HepG2 (cell line): Measurements from ENCODE around the gene C11orf86. TPM values are rescaled to one million over a fixed set of nuclear protein-coding genes. Genes with fewer than 3 reads are reported as not detected.

Source experiments
- ATAC-seq: fragments of 200-7000 bp; cut with Tn5 transposase; 3 replicates; pipeline ENCODE4 v1.9.1; 2020; ENCODE audit warnings: mild to moderate bottlenecking, moderate library complexity
- BruUV-seq: library from RNA; stranded (reverse); fragments of 400-500 nt; replicated peaks from 2 replicates; lab custom pipeline; 2021; lab: Mats Ljungman, UMichigan
- CTCF ChIA-PET: fragments of 300-600 bp; formaldehyde crosslinking; extraction: SDS; loops from one replicate; lab custom pipeline; 2021; ENCODE audit warnings: low total read pairs, inconsistent platforms, low intra/inter-chr PET ratio; lab: Yijun Ruan, JAX
- POLR2A ChIA-PET: fragments of 350-600 bp; sonication (Branson Sonifier 250); formaldehyde crosslinking; loops from one replicate; lab custom pipeline; 2020; ENCODE audit warnings: antibody characterized with exemption, inconsistent platforms; lab: Yijun Ruan, JAX
- DNase-seq: peaks from one replicate; pipeline ENCODE4 v3.0.0-alpha.2; 2015; ENCODE audit warnings: low spot score
- FAIRE-seq: peaks from 3 replicates; lab custom pipeline; 2011; peaks lifted over from hg19 to GRCh38; lab: Jason Lieb, UNC
- H2AFZ ChIP-seq: one replicate; pipeline ENCODE4 v1.6.1; 2011; ENCODE audit warnings: low read length, inconsistent platforms
- H3K27ac ChIP-seq: fragments of 300-600 bp; 3 replicates; pipeline ENCODE4 v1.8.0; 2011; ENCODE audit warnings: mixed run types, mild to moderate bottlenecking, mixed read lengths, low read length, inconsistent platforms; ENCODE audit not compliant: insufficient read depth; ENCODE audit errors: extremely low read length
- H3K27me3 ChIP-seq, 2 experiments: fragments of 200-600 bp in 1 of 2; 2 replicates in 1 of 2; 3 replicates in 1 of 2; pipeline versions ENCODE4 v1.6.0 to v1.8.0; 2011; ENCODE audit warnings: low read length in 2 of 2, mild to moderate bottlenecking in 2 of 2, moderate library complexity in 2 of 2, inconsistent platforms in 1 of 2; ENCODE audit not compliant: insufficient read depth in 2 of 2, control insufficient read depth in 1 of 2
- H3K36me3 ChIP-seq, 2 experiments: fragments of 200-600 bp in 1 of 2; replicated peaks in 1 of 2; 2 replicates in 1 of 2; 3 replicates in 1 of 2; pipeline versions ENCODE4 v1.5.1 to v1.8.0; 2011; ENCODE audit warnings: low read length in 2 of 2, inconsistent platforms in 1 of 2; ENCODE audit not compliant: insufficient read depth in 2 of 2, control insufficient read depth in 1 of 2
- H3K4me1 ChIP-seq: 2 replicates; pipeline ENCODE4 v1.5.1; 2012; ENCODE audit warnings: low read length, inconsistent platforms; ENCODE audit not compliant: insufficient read depth
- H3K4me2 ChIP-seq: 2 replicates; pipeline ENCODE4 v1.6.0; 2011; ENCODE audit warnings: low read depth, low read length, inconsistent platforms
- H3K4me3 ChIP-seq, 3 experiments: fragments of 200-600 bp in 1 of 3; sonication (generic), shearing (Covaris generic) in 1 of 3; replicated peaks in 1 of 3; 2 replicates each; pipeline ENCODE4 v1.5.1; 2011 to 2016; ENCODE audit warnings: low read length in 3 of 3, inconsistent platforms in 2 of 3, low read depth in 2 of 3, mild to moderate bottlenecking in 2 of 3, control low read depth in 1 of 3, mixed read lengths in 1 of 3; ENCODE audit not compliant: insufficient read depth in 1 of 3
- H3K79me2 ChIP-seq: one replicate; pipeline ENCODE4 v1.6.1; 2011; ENCODE audit warnings: low read length, inconsistent platforms; ENCODE audit not compliant: insufficient read depth
- H3K9ac ChIP-seq: 2 replicates; pipeline ENCODE4 v1.6.0; 2011; ENCODE audit warnings: mild to moderate bottlenecking, low read depth, low read length, inconsistent platforms; ENCODE audit not compliant: insufficient read depth
- H3K9me3 ChIP-seq: 2 replicates; pipeline ENCODE4 v1.5.1; 2012; ENCODE audit warnings: mild to moderate bottlenecking, low read length
- H4K20me1 ChIP-seq: 2 replicates; pipeline ENCODE4 v1.6.0; 2011; ENCODE audit warnings: inconsistent platforms, mild to moderate bottlenecking, low read length, moderate library complexity; ENCODE audit not compliant: insufficient read depth
- ASH2L ChIP-seq: fragments of 300-600, 200-600 bp; sonication (generic); IDR thresholded peaks from 2 replicates; pipeline ENCODE4 v1.7.0; 2017; ENCODE audit warnings: low read depth, mild to moderate bottlenecking, moderate library complexity, mixed read lengths, low read length; ENCODE audit not compliant: insufficient read length
- EZH2 ChIP-seq: conservative IDR thresholded peaks from 2 replicates; pipeline ENCODE4 v1.6.1; 2012; ENCODE audit warnings: mild to moderate bottlenecking, low read depth, low read length, moderate library complexity
- GTF3A ChIP-seq: sonication (generic); formaldehyde crosslinking; conservative IDR thresholded peaks from 2 replicates; pipeline ENCODE4 v1.4.0; 2020; ENCODE audit warnings: mild to moderate bottlenecking, missing genetic modification reagents
- HNRNPLL ChIP-seq: fragments of 200-400 bp; formaldehyde crosslinking; IDR thresholded peaks from 2 replicates; pipeline ENCODE4 v1.6.1; 2017; ENCODE audit warnings: mild to moderate bottlenecking, low read depth, low read length; ENCODE audit not compliant: poor library complexity, severe bottlenecking
- KAT7 ChIP-seq: IDR thresholded peaks from 2 replicates; pipeline ENCODE4 v1.6.1; 2018; ENCODE audit warnings: borderline replicate concordance, missing compliant biosample characterization
- PHF20 ChIP-seq: sonication (generic); formaldehyde crosslinking; IDR thresholded peaks from 2 replicates; pipeline ENCODE4 v1.5.0; 2020; ENCODE audit warnings: mild to moderate bottlenecking, missing genetic modification reagents
- SMAD9 ChIP-seq: sonication (generic); formaldehyde crosslinking; IDR thresholded peaks from 2 replicates; pipeline ENCODE4 v1.5.1; 2020; ENCODE audit warnings: mild to moderate bottlenecking, missing genetic modification reagents
- ZNF235 ChIP-seq: sonication (generic); formaldehyde crosslinking; IDR thresholded peaks from 2 replicates; pipeline ENCODE4 v1.8.1; 2023; ENCODE audit warnings: mild to moderate bottlenecking, missing genetic modification reagents, borderline replicate concordance
- ZNF280B ChIP-seq: sonication (generic); formaldehyde crosslinking; IDR thresholded peaks from 2 replicates; pipeline ENCODE4 v1.5.0; 2020; ENCODE audit warnings: missing genetic modification reagents, mild to moderate bottlenecking, borderline replicate concordance
- ZNF605 ChIP-seq: sonication (generic); formaldehyde crosslinking; IDR thresholded peaks from 2 replicates; pipeline ENCODE4 v1.8.0; 2022; ENCODE audit warnings: mild to moderate bottlenecking, missing genetic modification reagents
- ZNF674 ChIP-seq: sonication (generic); formaldehyde crosslinking; IDR thresholded peaks from 2 replicates; pipeline ENCODE4 v1.5.0; 2020; ENCODE audit warnings: low read depth, mild to moderate bottlenecking, missing genetic modification reagents
- ZNF678 ChIP-seq: sonication (generic); formaldehyde crosslinking; IDR thresholded peaks from 2 replicates; pipeline ENCODE4 v1.4.0; 2020; ENCODE audit warnings: mild to moderate bottlenecking, missing genetic modification reagents
- ZNF710 ChIP-seq: sonication (generic); formaldehyde crosslinking; IDR thresholded peaks from 2 replicates; pipeline ENCODE4 v1.5.0; 2020; ENCODE audit warnings: mild to moderate bottlenecking, missing genetic modification reagents, borderline replicate concordance
- ZNF766 ChIP-seq: sonication (generic); formaldehyde crosslinking; IDR thresholded peaks from 2 replicates; pipeline ENCODE4 v1.5.0; 2020; ENCODE audit warnings: missing genetic modification reagents, borderline replicate concordance
- WGBS: methylation state at CpG from one replicate; pipeline ENCODE4 v1.1.6; 2017; ENCODE audit warnings: low lambda C conversion rate; 5-methylcytosine and 5-hydroxymethylcytosine counted together
- in situ Hi-C: cut with HindIII; loops from 2 replicates; pipeline ENCODE4 v1.10.0; 2017; ENCODE audit warnings: low pct_unique_long_range_greater_than_20kb; ENCODE audit not compliant: extremely low pct_ligation_motif_present
- intact Hi-C: fragments of 100-400 bp; cut with micrococcal nuclease; formaldehyde crosslinking; loops from one replicate; pipeline ENCODE4 v1.10.0; 2022; ENCODE audit not compliant: unreplicated experiment
- polyA plus RNA-seq, 8 experiments: library from polyadenylated mRNA; depleted of rRNA in 3 of 8; stranded (reverse) in 7 of 8; unstranded in 1 of 8; fragments of >200 nt; fragmentation: Illumina TruSeq in 4 of 8; extraction: Trizol in 4 of 8; gene quantifications; 2 replicates each; pipeline versions ENCODE4 v1.2.1 to v1.2.3, GENCODE V29; 2011 to 2016; ENCODE audit warnings: low read depth in 4 of 8, missing spikeins in 1 of 8, mixed read lengths in 1 of 8; ENCODE audit not compliant: insufficient read depth in 1 of 8
- total RNA-seq, 5 experiments: library from RNA; depleted of rRNA; stranded (reverse); fragments of >200 nt; fragmentation: Illumina TruSeq; extraction: Trizol; gene quantifications; 2 replicates each; pipeline ENCODE4 v1.2.3, GENCODE V29; 2016; ENCODE audit warnings: low read depth in 1 of 5

Gene C11orf86
- total and polyA plus RNA-seq, 2 of the 13 experiments (the other 11 are each of a cell fraction or from before 2014, with no cell fraction given) = 0.11 to 0.18 TPM

- TF ChIP-seq EZH2 (0 out of 2 replicates have a peak, but pooled peaks have one; percentile 23), ASH2L (no peak), ZNF235 (CRISPR knock-in tag) (no peak), ZNF710 (CRISPR knock-in tag) (no peak), KAT7 (CRISPR knock-in tag) (no peak), SMAD9 (0 out of 2 replicates have a peak, but pooled peaks have one; percentile 44), HNRNPLL (peak; percentile 40), ZNF678 (CRISPR knock-in tag) (no peak)
- TF ChIP-seq, all 625 proteins: peak for 6
These were observed 48.2 kb downstream of the C11orf86 start, which contains the start of gene SYT12 (continued) for GRCh38 chr11:67022961-67023956.

- no peak overlapping the region for H2AFZ ChIP-seq
- no peaks in the 10 kb centered on the region for H3K9me3 ChIP-seq
- in situ Hi-C loops = no loop called here
- H3K4me2 ChIP-seq = peak overlapping the region; percentile 67
- peaks cover 12 to 44% of the 10 kb centered on the region in 2 experiments; a peak in 4 of 5 replicates for H3K27me3 ChIP-seq
- no peak overlapping the region for H3K9ac ChIP-seq
- ChIA-PET CTCF (no interaction called here), POLR2A (no interaction called here)
- no peaks in the 10 kb centered on the region for H3K36me3 ChIP-seq
- intact Hi-C loops = no loop called here
- 0 out of 2 replicates have a peak, but pooled peaks cover 4% of the 10 kb centered on the region for H4K20me1 ChIP-seq
- DNase-seq = no peak
- H3K4me1 ChIP-seq = peaks cover 18% of the 10 kb centered on the region
- WGBS = 33% methylated on average over 2 of the region's 6 CpGs
- no peak for FAIRE-seq
- no TSS peak for BruUV-seq
- H3K79me2 ChIP-seq = no peaks in the 10 kb centered on the region
- TF ChIP-seq PHF20 (CRISPR knock-in tag) (no peak), ZNF674 (CRISPR knock-in tag) (no peak), ZNF710 (CRISPR knock-in tag) (no peak), ZNF280B (CRISPR knock-in tag) (0 out of 2 replicates have a peak, but pooled peaks have one; percentile 8), ZNF605 (CRISPR knock-in tag) (no peak), GTF3A (CRISPR knock-in tag) (no peak), ZNF766 (CRISPR knock-in tag) (no peak)
- no peak overlapping the region for H3K27ac ChIP-seq
- H3K4me3 ChIP-seq = peak overlapping the region in 1 of 3 experiments; percentile 67; a peak in 1 of 6 replicates
- ATAC-seq = no peak
These were observed 48.9 kb downstream of the C11orf86 start for GRCh38 chr11:67023957-67024353.
